Spleen (tissue), 7 donors: ENCODE data around the gene PRRG3.

ENCODE experiments used
- CTCF ChIP-seq, 11 experiments: fragments of 200-600 bp in 7 of 11; fragments of 450-650 bp in 4 of 11; sonication (generic) in 4 of 11; IDR thresholded peaks in 8 of 11; conservative IDR thresholded peaks in 3 of 11; 1 replicate in 7 of 11; 2 replicates in 4 of 11; pipeline versions ENCODE4 v1.4.0 to v1.8.0; 2016 to 2021; ENCODE audit warnings: antibody characterized with exemption in 11 of 11, inconsistent platforms in 4 of 11, mild to moderate bottlenecking in 1 of 11
- POLR2A ChIP-seq, 3 donors: fragments of 450-650 bp; IDR thresholded peaks; one replicate each; pipeline ENCODE4 v1.5.1; 2017; ENCODE audit warnings: antibody characterized with exemption in 3 of 3, mild to moderate bottlenecking in 1 of 3
- POLR2AphosphoS5 ChIP-seq, 3 donors: sonication (generic); formaldehyde crosslinking; IDR thresholded peaks; one replicate each; pipeline ENCODE4 v1.5.1; 2017; ENCODE audit warnings: antibody characterized with exemption in 3 of 3
- donor health status: DM: no; HTN: no; CAD: no; lungs with moderate emphysema.
- donor health status: DM: no; HTN: no; CAD: no.
- donor health status: DM: no; HTN: no; CAD: no.

- TF ChIP-seq CTCF (IDR thresholded peaks at IDR 0.05 in 8 of 11, conservative IDR thresholded peaks at IDR 0.05 in 3 of 11), result no peak
- no peak for TF ChIP-seq POLR2A (IDR thresholded peaks at IDR 0.05)
- TF ChIP-seq POLR2AphosphoS5 (IDR thresholded peaks at IDR 0.05), result no peak
Measured at GRCh38 chrX:151742311-151742710, 47.1 kb downstream of the PRRG3 start.
